GM18907 (cell line): ENCODE measurements around the gene PLEKHH1.

Experiments used
- ATAC-seq: cut with Tn5 transposase; IDR thresholded peaks from one replicate; pipeline ENCODE4 v1.9.1; 2021; ENCODE audit warnings: mild to moderate bottlenecking, moderate library complexity; ENCODE audit not compliant: unreplicated experiment

The PLEKHH1 gene

GRCh38 chr14:67510121-67510520, 23.0 kb upstream of the PLEKHH1 start:
- no peak for ATAC-seq

- no peak for ATAC-seq
Measured at GRCh38 chr14:67510836-67511235, 22.3 kb upstream of the PLEKHH1 start.

- no peak for ATAC-seq
Measured at GRCh38 chr14:67512463-67513310, 20.4 kb upstream of the PLEKHH1 start.

- no peak for ATAC-seq
Measured at GRCh38 chr14:67513631-67514108, 19.4 kb upstream of the PLEKHH1 start.

GRCh38 chr14:67514203-67514607, 18.9 kb upstream of the PLEKHH1 start:
- no peak for ATAC-seq

- ATAC-seq: peak; percentile 41
Measured at GRCh38 chr14:67514650-67515385, 18.3 kb upstream of the PLEKHH1 start.

GRCh38 chr14:67515386-67516079, 17.6 kb upstream of the PLEKHH1 start:
- ATAC-seq: peak; percentile 62

- ATAC-seq: no peak
Measured at GRCh38 chr14:67516676-67517075, 16.4 kb upstream of the PLEKHH1 start.

GRCh38 chr14:67517083-67517482, 16.0 kb upstream of the PLEKHH1 start:
- no peak for ATAC-seq

- ATAC-seq: no peak
Measured at GRCh38 chr14:67519406-67519805, 13.7 kb upstream of the PLEKHH1 start.

GRCh38 chr14:67520482-67520881, 12.6 kb upstream of the PLEKHH1 start:
- no peak for ATAC-seq

- no peak for ATAC-seq
Measured at GRCh38 chr14:67522270-67522669, 10.8 kb upstream of the PLEKHH1 start.

- ATAC-seq: no peak
Measured at GRCh38 chr14:67523764-67524633, 9.1 kb upstream of the PLEKHH1 start.

GRCh38 chr14:67524634-67524963, 8.5 kb upstream of the PLEKHH1 start:
- no peak for ATAC-seq

GRCh38 chr14:67525389-67525788, 7.7 kb upstream of the PLEKHH1 start:
- no peak for ATAC-seq

GRCh38 chr14:67526181-67526580, 6.9 kb upstream of the PLEKHH1 start:
- ATAC-seq: no peak

GRCh38 chr14:67526676-67527459, 6.2 kb upstream of the PLEKHH1 start:
- ATAC-seq: no peak

GRCh38 chr14:67527756-67528155, 5.3 kb upstream of the PLEKHH1 start:
- ATAC-seq: no peak

GRCh38 chr14:67528276-67528675, 4.8 kb upstream of the PLEKHH1 start:
- ATAC-seq: no peak
